Measurements from ENCODE around the gene HMG20A.

HMG20A gene

GRCh38 chr15:77511869-77512268 is 91.2 kb downstream of the HMG20A start:
- H3K4me1 ChIP-seq (ENCODE audit: control insufficient read depth, insufficient read depth, low read length), result peaks cover 46% of the 10 kb centered on the region

GRCh38 chr15:77513226-77513625 is 92.5 kb downstream of the HMG20A start:
- no peak overlapping the region for H3K27ac ChIP-seq (ENCODE audit: low read depth, low read length)
- no peaks in the 10 kb centered on the region for H3K9me3 ChIP-seq (ENCODE audit: control insufficient read depth, insufficient read depth, low read length)
- H3K27me3 ChIP-seq (ENCODE audit: control insufficient read depth, insufficient read depth, low read length), result no peaks in the 10 kb centered on the region
- H3K36me3 ChIP-seq (ENCODE audit: control insufficient read depth, insufficient read depth, low read length), result no peaks in the 10 kb centered on the region
- no peak overlapping the region for H3K4me3 ChIP-seq (ENCODE audit: low read depth, low read length)
- H3K9ac ChIP-seq (ENCODE audit: low read depth, low read length), result no peak overlapping the region
- peaks cover 41% of the 10 kb centered on the region for H3K4me1 ChIP-seq (ENCODE audit: control insufficient read depth, insufficient read depth, low read length)

More at GRCh38 chr15:77511869-77512268, 91.2 kb downstream of the HMG20A start:
- H3K36me3 ChIP-seq (ENCODE audit: control insufficient read depth, insufficient read depth, low read length), result no peaks in the 10 kb centered on the region
- H3K9ac ChIP-seq (ENCODE audit: low read depth, low read length), result no peak overlapping the region
- no peaks in the 10 kb centered on the region for H3K9me3 ChIP-seq (ENCODE audit: control insufficient read depth, insufficient read depth, low read length)
- H3K27ac ChIP-seq (ENCODE audit: low read depth, low read length), result no peak overlapping the region
- no peaks in the 10 kb centered on the region for H3K27me3 ChIP-seq (ENCODE audit: control insufficient read depth, insufficient read depth, low read length)
- no peak overlapping the region for H3K4me3 ChIP-seq (ENCODE audit: low read depth, low read length)

GRCh38 chr15:77514641-77515402 is 94.1 kb downstream of the HMG20A start:
- H3K27me3 ChIP-seq (ENCODE audit: control insufficient read depth, insufficient read depth, low read length), result no peaks in the 10 kb centered on the region
- no peaks in the 10 kb centered on the region for H3K9me3 ChIP-seq (ENCODE audit: control insufficient read depth, insufficient read depth, low read length)
- peaks cover 35% of the 10 kb centered on the region for H3K4me1 ChIP-seq (ENCODE audit: control insufficient read depth, insufficient read depth, low read length)
- no peaks in the 10 kb centered on the region for H3K36me3 ChIP-seq (ENCODE audit: control insufficient read depth, insufficient read depth, low read length)
- no peak overlapping the region for H3K27ac ChIP-seq (ENCODE audit: low read depth, low read length)
- H3K9ac ChIP-seq (ENCODE audit: low read depth, low read length), result no peak overlapping the region
- no peak overlapping the region for H3K4me3 ChIP-seq (ENCODE audit: low read depth, low read length)

- Histone ChIP-seq H3K9me3 (ENCODE audit: control insufficient read depth, insufficient read depth, low read length) (no peaks in the 10 kb centered on the region), H3K4me3 (ENCODE audit: low read depth, low read length) (no peak overlapping the region), H3K27me3 (ENCODE audit: control insufficient read depth, insufficient read depth, low read length) (no peaks in the 10 kb centered on the region), H3K27ac (ENCODE audit: low read depth, low read length) (no peak overlapping the region), H3K36me3 (ENCODE audit: control insufficient read depth, insufficient read depth, low read length) (no peaks in the 10 kb centered on the region), H3K4me1 (ENCODE audit: control insufficient read depth, insufficient read depth, low read length) (peaks cover 28% of the 10 kb centered on the region), H3K9ac (ENCODE audit: low read depth, low read length) (no peak overlapping the region)
Observed at GRCh38 chr15:77515613-77516012, 94.9 kb downstream of the HMG20A start.

- Histone ChIP-seq H3K27ac (ENCODE audit: low read depth, low read length) (no peak overlapping the region), H3K36me3 (ENCODE audit: control insufficient read depth, insufficient read depth, low read length) (no peaks in the 10 kb centered on the region), H3K27me3 (ENCODE audit: control insufficient read depth, insufficient read depth, low read length) (no peaks in the 10 kb centered on the region), H3K9ac (ENCODE audit: low read depth, low read length) (no peak overlapping the region), H3K4me3 (ENCODE audit: low read depth, low read length) (no peak overlapping the region), H3K4me1 (ENCODE audit: control insufficient read depth, insufficient read depth, low read length) (peaks cover 23% of the 10 kb centered on the region), H3K9me3 (ENCODE audit: control insufficient read depth, insufficient read depth, low read length) (no peaks in the 10 kb centered on the region)
Observed at GRCh38 chr15:77516076-77516475, 95.4 kb downstream of the HMG20A start.

- Histone ChIP-seq H3K4me3 (ENCODE audit: low read depth, low read length) (no peak overlapping the region), H3K9ac (ENCODE audit: low read depth, low read length) (no peak overlapping the region), H3K4me1 (ENCODE audit: control insufficient read depth, insufficient read depth, low read length) (peaks cover 18% of the 10 kb centered on the region), H3K27me3 (ENCODE audit: control insufficient read depth, insufficient read depth, low read length) (no peaks in the 10 kb centered on the region), H3K9me3 (ENCODE audit: control insufficient read depth, insufficient read depth, low read length) (no peaks in the 10 kb centered on the region), H3K27ac (ENCODE audit: low read depth, low read length) (no peak overlapping the region), H3K36me3 (ENCODE audit: control insufficient read depth, insufficient read depth, low read length) (no peaks in the 10 kb centered on the region)
Observed at GRCh38 chr15:77516786-77517185, 96.1 kb downstream of the HMG20A start.

GRCh38 chr15:77517579-77517978 is 96.9 kb downstream of the HMG20A start:
- H3K9ac ChIP-seq (ENCODE audit: low read depth, low read length), result no peak overlapping the region
- H3K27me3 ChIP-seq (ENCODE audit: control insufficient read depth, insufficient read depth, low read length), result no peaks in the 10 kb centered on the region
- H3K4me3 ChIP-seq (ENCODE audit: low read depth, low read length), result no peak overlapping the region
- H3K27ac ChIP-seq (ENCODE audit: low read depth, low read length), result no peak overlapping the region
- H3K36me3 ChIP-seq (ENCODE audit: control insufficient read depth, insufficient read depth, low read length), result no peaks in the 10 kb centered on the region
- H3K9me3 ChIP-seq (ENCODE audit: control insufficient read depth, insufficient read depth, low read length), result no peaks in the 10 kb centered on the region
- H3K4me1 ChIP-seq (ENCODE audit: control insufficient read depth, insufficient read depth, low read length), result peaks cover 18% of the 10 kb centered on the region

GRCh38 chr15:77518458-77518857 is 97.8 kb downstream of the HMG20A start:
- H3K4me3 ChIP-seq (ENCODE audit: low read depth, low read length), result no peak overlapping the region
- no peaks in the 10 kb centered on the region for H3K9me3 ChIP-seq (ENCODE audit: control insufficient read depth, insufficient read depth, low read length)
- H3K36me3 ChIP-seq (ENCODE audit: control insufficient read depth, insufficient read depth, low read length), result no peaks in the 10 kb centered on the region
- H3K27me3 ChIP-seq (ENCODE audit: control insufficient read depth, insufficient read depth, low read length), result no peaks in the 10 kb centered on the region
- H3K9ac ChIP-seq (ENCODE audit: low read depth, low read length), result no peak overlapping the region
- H3K27ac ChIP-seq (ENCODE audit: low read depth, low read length), result no peak overlapping the region
- H3K4me1 ChIP-seq (ENCODE audit: control insufficient read depth, insufficient read depth, low read length), result peaks cover 18% of the 10 kb centered on the region

- Histone ChIP-seq H3K4me3 (ENCODE audit: low read depth, low read length) (no peak overlapping the region), H3K27ac (ENCODE audit: low read depth, low read length) (no peak overlapping the region), H3K27me3 (ENCODE audit: control insufficient read depth, insufficient read depth, low read length) (no peaks in the 10 kb centered on the region), H3K9ac (ENCODE audit: low read depth, low read length) (no peak overlapping the region), H3K4me1 (ENCODE audit: control insufficient read depth, insufficient read depth, low read length) (peaks cover 16% of the 10 kb centered on the region), H3K9me3 (ENCODE audit: control insufficient read depth, insufficient read depth, low read length) (no peaks in the 10 kb centered on the region), H3K36me3 (ENCODE audit: control insufficient read depth, insufficient read depth, low read length) (no peaks in the 10 kb centered on the region)
Observed at GRCh38 chr15:77519540-77519939, 98.9 kb downstream of the HMG20A start.

GRCh38 chr15:77521206-77521605 is 100.5 kb downstream of the HMG20A start:
- H3K27ac ChIP-seq (ENCODE audit: low read depth, low read length), result no peak overlapping the region
- 0 out of 2 replicates have a peak, but pooled peaks cover under 1% of the 10 kb centered on the region for H3K27me3 ChIP-seq (ENCODE audit: control insufficient read depth, insufficient read depth, low read length)
- no peak overlapping the region for H3K4me3 ChIP-seq (ENCODE audit: low read depth, low read length)
- peaks cover 8% of the 10 kb centered on the region for H3K4me1 ChIP-seq (ENCODE audit: control insufficient read depth, insufficient read depth, low read length)
- H3K9ac ChIP-seq (ENCODE audit: low read depth, low read length), result no peak overlapping the region
- no peaks in the 10 kb centered on the region for H3K36me3 ChIP-seq (ENCODE audit: control insufficient read depth, insufficient read depth, low read length)
- H3K9me3 ChIP-seq (ENCODE audit: control insufficient read depth, insufficient read depth, low read length), result no peaks in the 10 kb centered on the region

- no peak overlapping the region for H3K4me3 ChIP-seq (ENCODE audit: low read depth, low read length)
- no peak overlapping the region for H3K27ac ChIP-seq (ENCODE audit: low read depth, low read length)
- no peaks in the 10 kb centered on the region for H3K36me3 ChIP-seq (ENCODE audit: control insufficient read depth, insufficient read depth, low read length)
- no peak overlapping the region for H3K9ac ChIP-seq (ENCODE audit: low read depth, low read length)
- 0 out of 2 replicates have a peak, but pooled peaks cover 4% of the 10 kb centered on the region for H3K27me3 ChIP-seq (ENCODE audit: control insufficient read depth, insufficient read depth, low read length)
- H3K4me1 ChIP-seq (ENCODE audit: control insufficient read depth, insufficient read depth, low read length), result peaks cover 14% of the 10 kb centered on the region
- H3K9me3 ChIP-seq (ENCODE audit: control insufficient read depth, insufficient read depth, low read length), result no peaks in the 10 kb centered on the region
Observed at GRCh38 chr15:77525400-77525811, 104.7 kb downstream of the HMG20A start.
